Measurements from ENCODE around the gene YES1. TPM values are rescaled to one million over a fixed set of nuclear protein-coding genes. Genes with fewer than 3 reads are reported as not detected.
"Not testable (repeated sequence)": the region's sequence is repeated elsewhere in the genome, so short reads cannot be mapped to it uniquely, and the experiment has no call there.

Gene YES1
- total RNA-seq, 1 experiment from 2014 or later, result 43.0 TPM

DNA sequence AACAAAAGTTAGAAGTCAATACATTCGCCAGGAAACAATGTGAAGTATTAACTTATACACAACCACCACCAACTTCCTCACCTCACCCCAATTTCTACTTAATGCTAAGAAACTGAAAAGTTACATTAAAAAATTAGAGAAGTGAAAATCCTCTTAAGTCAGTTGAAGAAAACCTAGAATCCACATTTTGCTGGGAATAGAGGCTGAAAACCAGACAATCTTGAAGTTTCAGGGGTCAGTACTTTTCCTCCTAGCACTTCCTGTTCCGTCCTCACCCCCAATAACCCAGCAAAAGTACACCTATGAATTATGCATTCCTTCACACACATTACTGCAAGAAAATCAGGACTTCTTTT lies 6.3 kb downstream of the YES1 start:
- DNase-seq (ENCODE audit: low read depth), result no peak
- in situ Hi-C loops (cut with HindIII; ENCODE audit: low pct_unique_long_range_greater_than_20kb, low sequenced_read_pairs), result no loop called here

DNA sequence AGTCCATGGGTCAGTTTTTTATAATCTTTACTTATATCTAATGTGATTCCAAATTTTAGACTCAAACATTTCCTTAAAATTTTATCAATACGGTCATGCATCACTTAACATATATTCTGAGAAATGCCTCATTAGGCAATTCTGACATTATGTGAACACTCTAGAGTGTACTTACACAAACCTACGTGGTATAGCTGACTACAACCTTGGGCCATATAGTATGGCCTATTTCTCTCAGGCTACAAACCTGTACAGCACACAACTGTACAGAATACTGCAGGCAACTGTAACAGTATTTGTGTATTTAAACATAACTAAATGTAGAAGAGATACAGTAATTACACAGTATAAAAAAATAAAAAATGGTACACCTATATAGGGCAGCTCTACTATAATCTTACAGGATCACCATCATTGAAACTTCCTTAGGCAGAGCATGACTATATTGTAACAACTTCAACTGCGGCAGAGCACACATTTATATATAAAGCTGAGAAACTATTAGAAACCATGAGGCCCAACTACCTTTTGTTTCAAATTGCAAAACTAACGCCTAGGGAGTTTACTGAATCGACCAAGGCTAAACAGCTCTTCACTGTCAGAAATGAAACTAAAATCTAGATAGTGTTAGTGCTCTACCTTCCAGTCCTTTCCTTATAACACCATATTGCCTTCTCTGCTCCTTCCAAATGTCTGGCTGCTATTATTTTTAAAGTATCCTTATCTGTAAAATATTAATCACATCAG lies 6.9 kb downstream of the YES1 start:
- in situ Hi-C loops (cut with HindIII; ENCODE audit: low pct_unique_long_range_greater_than_20kb, low sequenced_read_pairs), result no loop called here
- DNase-seq (ENCODE audit: low read depth), result no peak

DNA sequence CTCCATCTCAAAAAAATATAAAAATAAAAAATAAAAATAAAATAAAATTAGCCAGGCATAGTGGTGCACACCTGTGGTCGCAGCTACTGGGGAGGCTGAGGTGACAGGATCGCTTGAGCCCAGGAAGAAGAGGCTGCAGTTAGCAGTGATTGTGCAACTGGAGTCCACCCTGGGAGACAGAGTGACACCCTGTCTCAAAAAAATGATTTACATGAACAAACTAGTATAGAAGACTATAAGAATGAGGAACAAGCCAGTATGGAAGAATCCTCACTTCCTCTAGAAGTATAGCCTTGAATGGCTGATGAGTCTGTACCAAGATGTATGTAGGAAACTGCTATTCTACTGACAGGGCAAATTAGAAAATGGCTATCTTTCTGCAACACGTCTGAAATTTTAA lies 10.9 kb downstream of the YES1 start:
- DNase-seq (ENCODE audit: low read depth), result no peak
- in situ Hi-C loops (cut with HindIII; ENCODE audit: low pct_unique_long_range_greater_than_20kb, low sequenced_read_pairs), result no loop called here

DNA sequence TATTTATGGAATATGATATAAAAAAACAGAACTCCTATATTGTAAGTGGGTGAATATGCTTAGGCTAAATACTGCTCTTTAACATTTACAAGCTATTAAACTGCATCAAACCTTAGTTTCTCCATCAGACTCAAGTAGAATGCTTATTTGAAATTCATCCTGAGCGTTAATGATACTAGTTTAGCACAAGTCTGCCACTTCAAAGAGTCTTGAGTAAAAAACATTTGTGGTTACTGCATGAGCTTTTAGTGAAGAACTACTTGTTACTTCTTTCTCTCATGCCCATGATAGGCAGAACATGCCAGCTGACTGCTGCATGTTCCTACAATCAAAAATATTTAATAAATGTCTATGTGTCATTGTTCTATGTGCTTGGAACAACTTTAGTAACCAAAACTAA lies 12.1 kb downstream of the YES1 start:
- in situ Hi-C loops (cut with HindIII; ENCODE audit: low pct_unique_long_range_greater_than_20kb, low sequenced_read_pairs), result no loop called here
- DNase-seq (ENCODE audit: low read depth), result no peak

DNA sequence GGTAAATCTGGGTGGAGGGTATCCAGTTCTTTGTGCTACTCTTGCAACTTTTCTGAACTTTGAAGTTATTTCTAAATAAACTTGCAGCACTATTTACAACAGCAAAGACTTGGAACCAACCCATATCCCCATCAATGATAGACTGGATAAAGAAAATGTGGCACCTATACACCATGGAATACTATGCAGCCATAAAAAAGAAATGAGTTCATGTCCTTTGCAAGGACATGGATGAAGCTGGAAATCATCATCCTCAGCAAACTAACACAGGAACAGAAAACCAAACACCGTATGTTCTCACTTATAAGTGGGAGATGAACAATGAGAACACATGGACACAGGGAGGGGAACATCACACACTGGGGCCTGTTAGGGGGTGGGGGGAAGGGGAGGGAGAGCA lies 16.7 kb downstream of the YES1 start:
- in situ Hi-C loops (cut with HindIII; ENCODE audit: low pct_unique_long_range_greater_than_20kb, low sequenced_read_pairs); DNase-seq (ENCODE audit: low read depth): not testable (repeated sequence)

DNA sequence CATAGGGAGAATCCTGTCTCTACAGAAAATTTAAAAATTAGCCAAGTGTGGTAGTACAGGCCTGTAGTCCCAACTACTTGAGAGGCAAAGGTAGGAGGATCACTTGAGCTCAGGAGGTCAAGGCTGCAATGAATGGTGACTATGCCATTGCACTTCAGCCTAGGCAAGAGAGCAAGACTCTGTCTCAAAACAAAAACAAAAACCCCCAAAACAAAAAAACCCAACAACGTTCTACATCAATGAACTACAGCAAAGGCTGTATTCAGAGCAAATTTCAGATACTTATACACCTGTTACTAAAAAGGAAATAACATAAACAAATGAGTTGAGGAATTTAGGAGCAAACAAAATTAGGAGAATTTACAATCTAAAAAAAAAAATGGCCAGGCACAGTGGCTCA lies 22.6 kb downstream of the YES1 start:
- in situ Hi-C loops (cut with HindIII; ENCODE audit: low pct_unique_long_range_greater_than_20kb, low sequenced_read_pairs), result no loop called here
- no peak for DNase-seq (ENCODE audit: low read depth)

DNA sequence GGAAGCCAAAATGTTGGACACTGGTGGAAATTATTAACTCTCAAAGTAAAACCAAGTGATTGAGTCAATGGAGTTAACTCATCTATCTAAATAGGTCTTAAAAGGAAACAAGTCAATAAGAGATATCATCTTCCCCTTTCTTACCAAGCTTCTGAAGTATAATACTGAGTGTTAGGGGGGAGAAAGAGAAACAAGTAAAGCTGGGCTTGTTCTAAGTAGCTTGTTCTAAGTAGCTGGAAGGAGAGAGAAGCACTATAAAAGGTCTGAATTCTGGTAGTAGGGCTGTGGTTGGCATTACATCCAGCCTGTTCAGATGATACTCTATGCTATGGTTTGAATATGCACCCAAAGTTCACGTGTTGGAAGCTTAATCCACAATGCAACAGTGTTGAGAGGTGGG lies 26.8 kb downstream of the YES1 start:
- no peak for DNase-seq (ENCODE audit: low read depth)
- in situ Hi-C loops (cut with HindIII; ENCODE audit: low pct_unique_long_range_greater_than_20kb, low sequenced_read_pairs), result no loop called here

DNA sequence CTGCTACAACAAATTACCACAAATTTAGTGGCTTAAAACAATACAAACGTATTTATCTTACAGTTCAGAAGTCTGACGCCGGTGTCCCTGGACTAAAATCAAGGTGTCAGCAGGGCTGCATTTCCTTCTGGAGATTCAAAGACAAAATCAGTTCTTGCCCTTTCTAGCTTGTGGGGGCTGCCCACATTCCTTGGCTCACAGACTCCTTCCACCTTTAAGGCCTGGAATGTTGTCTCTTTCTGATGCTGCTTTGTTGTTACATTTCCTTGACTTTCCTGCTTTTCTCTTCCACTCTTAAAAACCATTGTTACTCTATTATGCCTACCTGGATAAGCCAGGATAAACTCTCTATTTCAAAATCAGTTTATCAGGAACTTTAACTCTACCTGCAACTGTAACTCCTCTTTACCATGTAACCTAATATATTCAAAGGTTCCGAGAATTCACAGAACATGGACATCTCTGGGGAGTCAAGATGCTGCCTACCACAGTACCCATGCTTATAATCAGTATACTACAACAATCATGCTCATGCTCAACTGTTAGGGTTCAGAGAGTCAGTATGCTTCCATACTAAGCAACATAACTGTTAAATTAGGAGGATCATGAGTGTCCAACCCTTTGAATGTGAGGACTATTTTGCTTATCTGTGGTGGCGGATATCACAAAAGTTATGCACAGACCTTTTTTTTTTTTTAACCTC lies 27.4 kb downstream of the YES1 start:
- in situ Hi-C loops (cut with HindIII; ENCODE audit: low pct_unique_long_range_greater_than_20kb, low sequenced_read_pairs), result no loop called here
- no peak for DNase-seq (ENCODE audit: low read depth)

DNA sequence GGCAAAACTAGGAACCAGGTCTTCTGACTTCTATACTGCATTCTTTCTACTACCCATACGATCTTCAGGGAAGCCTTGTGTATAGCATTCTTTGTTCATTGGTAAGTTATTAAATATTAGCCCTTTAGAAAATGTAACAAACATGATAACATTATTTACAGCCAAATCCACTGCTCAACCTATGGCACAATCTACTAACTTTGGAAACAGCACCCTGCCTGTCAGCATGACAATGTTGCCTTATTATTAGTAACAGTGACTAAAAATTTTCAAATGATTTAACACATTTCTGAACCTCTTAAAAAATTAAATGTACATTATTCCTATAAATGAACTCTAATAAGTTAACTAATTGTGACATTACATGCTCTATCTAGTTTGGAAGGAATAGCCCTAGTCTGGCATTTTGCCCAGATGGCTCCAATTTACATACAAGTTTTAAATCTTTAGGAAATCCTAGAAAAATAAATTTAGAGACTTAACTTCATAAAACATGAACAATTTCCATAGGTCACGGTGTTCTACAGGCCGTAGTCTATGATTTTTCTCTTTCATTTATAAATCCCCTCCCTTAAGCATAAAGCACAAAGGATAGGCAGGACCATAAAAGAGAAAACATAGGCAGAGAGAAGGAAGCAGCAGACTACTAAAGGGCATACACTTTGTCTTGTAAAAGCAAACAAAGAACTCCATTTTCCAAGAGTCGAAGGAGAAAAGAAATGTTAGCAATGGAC lies 33.7 kb downstream of the YES1 start:
- DNase-seq (ENCODE audit: low read depth), result no peak
- in situ Hi-C loops (cut with HindIII; ENCODE audit: low pct_unique_long_range_greater_than_20kb, low sequenced_read_pairs), result no loop called here

DNA sequence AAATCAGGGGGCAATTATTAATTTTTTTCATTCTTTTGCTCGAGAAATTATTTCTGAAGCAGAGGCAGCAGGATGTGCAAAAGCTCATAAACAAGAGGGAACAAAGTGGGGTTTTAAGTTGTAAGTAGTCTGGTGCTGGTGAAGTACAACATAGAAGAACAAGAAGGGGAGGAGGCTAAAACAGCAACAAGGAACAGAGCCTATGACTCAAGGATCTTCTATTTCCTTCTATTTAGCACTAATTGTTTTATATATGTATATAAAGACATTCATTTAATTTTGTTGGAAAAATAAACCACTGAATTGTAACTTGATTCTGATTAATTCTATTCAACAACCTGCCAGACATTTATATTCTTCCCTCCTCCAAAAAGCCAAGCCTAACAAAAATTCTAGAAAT lies 35.0 kb downstream of the YES1 start:
- in situ Hi-C loops (cut with HindIII; ENCODE audit: low pct_unique_long_range_greater_than_20kb, low sequenced_read_pairs), result no loop called here
- DNase-seq (ENCODE audit: low read depth), result no peak

DNA sequence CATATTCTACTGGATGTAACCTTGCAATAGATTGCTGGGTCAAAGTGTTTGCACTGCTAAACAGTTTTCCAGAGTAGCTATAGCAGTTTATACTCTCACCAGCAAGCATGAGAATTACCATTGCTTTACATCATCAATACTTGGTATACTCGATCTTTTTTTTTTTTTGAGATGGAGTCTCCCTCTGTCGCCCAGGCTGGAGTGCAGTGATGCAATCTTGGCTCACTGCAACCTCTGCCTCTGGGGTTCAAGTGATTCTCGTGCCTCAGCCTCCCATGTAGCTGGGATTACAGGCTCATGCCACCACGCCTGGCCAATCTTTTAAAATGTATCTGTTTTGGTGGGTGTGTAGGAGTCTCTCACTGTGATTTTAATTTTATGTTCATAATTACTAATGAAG lies 36.0 kb downstream of the YES1 start:
- DNase-seq (ENCODE audit: low read depth); in situ Hi-C loops (cut with HindIII; ENCODE audit: low pct_unique_long_range_greater_than_20kb, low sequenced_read_pairs): not testable (repeated sequence)

DNA sequence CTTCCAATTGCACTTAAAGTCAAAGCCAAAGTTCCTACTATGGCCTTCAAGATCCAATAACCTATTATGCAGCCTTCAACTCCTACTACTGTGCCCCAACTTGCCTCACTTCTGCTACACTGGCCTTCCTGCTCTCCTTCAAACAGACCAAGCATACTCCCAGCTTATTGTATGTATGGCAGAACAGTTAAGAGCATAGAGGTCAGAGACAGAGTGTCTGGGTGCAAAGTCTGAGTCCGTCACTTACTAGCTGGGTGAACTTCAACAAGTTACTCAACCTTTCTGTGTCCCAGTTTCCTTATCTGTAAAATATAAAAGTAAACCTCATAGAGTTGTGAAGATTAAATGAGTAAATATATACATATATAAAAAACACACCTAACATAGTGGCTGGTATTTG lies 37.2 kb downstream of the YES1 start:
- in situ Hi-C loops (cut with HindIII; ENCODE audit: low pct_unique_long_range_greater_than_20kb, low sequenced_read_pairs), result no loop called here
- DNase-seq (ENCODE audit: low read depth), result no peak

DNA sequence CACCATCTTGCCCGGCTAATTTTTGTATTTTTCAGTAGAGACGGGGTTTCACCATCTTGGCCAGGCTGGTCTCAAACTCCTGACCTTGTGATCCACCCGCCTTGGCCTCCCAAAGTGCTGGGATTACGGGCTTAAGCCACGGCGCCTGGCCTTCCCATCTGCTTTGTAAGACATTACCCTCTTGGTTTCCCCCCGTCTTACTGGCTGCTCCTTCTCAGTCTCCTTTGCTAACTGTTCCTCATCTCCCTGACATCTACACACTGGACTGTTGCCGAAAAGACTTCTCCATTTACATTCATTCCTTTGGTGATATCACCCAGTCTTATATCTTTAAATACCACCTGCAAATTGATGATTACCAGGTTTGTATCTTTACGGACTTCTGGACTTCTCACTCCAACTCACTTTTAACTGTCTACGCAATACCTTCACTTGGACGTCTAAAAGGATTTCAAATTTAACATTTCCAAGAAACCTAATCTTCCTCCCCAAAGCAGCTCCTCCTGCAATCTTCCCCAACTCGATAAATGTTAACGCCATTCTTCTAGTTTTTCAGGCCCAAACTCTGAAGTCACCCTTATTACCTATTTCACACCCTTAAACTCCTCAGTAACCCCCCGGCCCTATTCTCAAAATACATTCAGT lies 37.9 kb downstream of the YES1 start:
- no peak for DNase-seq (ENCODE audit: low read depth)
- in situ Hi-C loops (cut with HindIII; ENCODE audit: low pct_unique_long_range_greater_than_20kb, low sequenced_read_pairs), result no loop called here

DNA sequence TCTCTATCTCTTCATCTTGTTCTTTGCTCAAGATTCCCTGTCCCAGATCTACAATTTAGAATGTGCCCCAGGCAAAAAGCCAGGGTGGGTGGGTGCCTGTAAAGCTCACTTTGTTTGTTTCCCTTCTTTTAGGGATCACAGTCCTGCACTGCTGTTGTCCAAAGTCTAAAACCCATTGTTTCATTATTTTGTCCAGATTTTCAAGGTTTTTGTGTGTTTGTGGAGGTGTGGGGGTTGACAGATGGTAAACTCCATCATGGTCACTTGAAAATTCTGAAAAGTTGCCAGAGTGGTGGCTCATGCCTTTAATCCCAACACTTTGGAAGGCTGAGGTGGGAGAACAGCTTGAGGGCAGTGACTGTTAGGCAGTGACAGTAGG lies 41.5 kb downstream of the YES1 start:
- in situ Hi-C loops (cut with HindIII; ENCODE audit: low pct_unique_long_range_greater_than_20kb, low sequenced_read_pairs), result no loop called here
- no peak for DNase-seq (ENCODE audit: low read depth)

DNA sequence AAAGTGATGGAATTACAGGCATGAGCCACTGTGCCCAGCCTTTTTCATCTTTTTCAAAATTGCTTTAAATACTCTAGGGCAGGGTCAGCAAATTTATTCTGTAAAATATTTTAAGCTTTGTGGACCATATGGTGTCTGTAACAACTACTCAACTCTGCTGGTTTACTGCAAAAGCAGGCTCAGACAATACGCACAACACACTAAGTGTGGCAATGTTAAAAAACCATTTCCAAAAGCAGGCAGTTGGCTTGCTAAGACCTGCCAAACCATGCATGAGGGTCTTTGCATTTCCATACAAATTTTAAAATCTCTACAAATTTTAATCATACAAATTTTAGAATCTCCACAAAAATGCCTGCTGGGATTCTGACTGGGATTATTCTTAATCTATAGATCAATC lies 44.1 kb downstream of the YES1 start:
- DNase-seq (ENCODE audit: low read depth), result no peak
- in situ Hi-C loops (cut with HindIII; ENCODE audit: low pct_unique_long_range_greater_than_20kb, low sequenced_read_pairs), result no loop called here

DNA sequence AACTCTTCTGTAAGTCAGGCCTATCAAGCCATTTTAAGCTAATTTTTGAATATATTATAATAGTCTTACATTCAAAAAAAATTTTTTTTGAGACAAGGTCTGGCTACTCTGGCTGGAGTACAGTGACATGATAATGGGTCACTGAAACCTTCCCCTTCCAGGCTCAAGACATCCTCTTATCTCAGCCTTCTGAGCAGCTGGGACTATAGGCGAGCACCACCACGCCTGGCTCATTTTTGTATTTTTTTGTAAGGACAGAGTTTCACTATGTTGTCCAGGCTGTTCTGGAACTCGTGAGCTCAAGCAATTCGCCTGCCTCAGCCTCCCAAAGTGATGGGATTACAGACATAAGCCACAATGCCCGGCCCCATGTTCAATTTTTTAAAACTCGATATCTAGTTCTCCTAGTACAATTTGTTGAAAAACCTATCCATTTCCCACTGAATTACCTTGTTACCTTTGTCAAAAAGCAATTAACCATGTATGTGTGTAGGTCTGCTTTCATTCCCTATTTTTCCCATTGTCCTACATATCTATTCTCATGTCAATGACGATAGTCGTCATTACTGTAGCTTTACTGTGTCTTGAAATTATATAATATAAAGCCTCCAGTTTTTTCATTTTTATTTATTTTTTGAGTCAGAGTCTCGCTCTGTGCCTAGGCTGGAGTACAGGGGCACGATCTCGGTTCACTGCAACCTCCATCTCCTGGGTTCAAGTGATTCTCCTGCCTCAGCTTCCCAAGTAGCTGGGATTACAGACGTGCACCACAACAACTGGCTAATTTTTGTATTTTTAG lies 44.8 kb downstream of the YES1 start:
- in situ Hi-C loops (cut with HindIII; ENCODE audit: low pct_unique_long_range_greater_than_20kb, low sequenced_read_pairs), result no loop called here
- no peak for DNase-seq (ENCODE audit: low read depth)

DNA sequence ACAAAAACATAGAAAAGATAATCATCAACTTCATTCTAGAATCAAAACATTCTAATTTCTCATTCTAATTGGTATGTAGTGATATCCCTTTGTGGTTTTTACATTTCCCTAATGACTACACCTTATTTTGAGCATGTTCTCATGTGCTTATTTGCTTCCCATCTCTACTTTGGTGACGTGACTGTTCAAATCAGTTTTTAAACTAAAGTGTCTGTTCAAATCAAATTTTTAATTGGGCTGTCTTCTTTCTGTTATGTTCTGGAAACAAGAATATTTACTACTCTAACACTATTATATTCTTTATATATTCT lies 45.5 kb downstream of the YES1 start:
- no peak for DNase-seq (ENCODE audit: low read depth)
- in situ Hi-C loops (cut with HindIII; ENCODE audit: low pct_unique_long_range_greater_than_20kb, low sequenced_read_pairs), result no loop called here

DNA sequence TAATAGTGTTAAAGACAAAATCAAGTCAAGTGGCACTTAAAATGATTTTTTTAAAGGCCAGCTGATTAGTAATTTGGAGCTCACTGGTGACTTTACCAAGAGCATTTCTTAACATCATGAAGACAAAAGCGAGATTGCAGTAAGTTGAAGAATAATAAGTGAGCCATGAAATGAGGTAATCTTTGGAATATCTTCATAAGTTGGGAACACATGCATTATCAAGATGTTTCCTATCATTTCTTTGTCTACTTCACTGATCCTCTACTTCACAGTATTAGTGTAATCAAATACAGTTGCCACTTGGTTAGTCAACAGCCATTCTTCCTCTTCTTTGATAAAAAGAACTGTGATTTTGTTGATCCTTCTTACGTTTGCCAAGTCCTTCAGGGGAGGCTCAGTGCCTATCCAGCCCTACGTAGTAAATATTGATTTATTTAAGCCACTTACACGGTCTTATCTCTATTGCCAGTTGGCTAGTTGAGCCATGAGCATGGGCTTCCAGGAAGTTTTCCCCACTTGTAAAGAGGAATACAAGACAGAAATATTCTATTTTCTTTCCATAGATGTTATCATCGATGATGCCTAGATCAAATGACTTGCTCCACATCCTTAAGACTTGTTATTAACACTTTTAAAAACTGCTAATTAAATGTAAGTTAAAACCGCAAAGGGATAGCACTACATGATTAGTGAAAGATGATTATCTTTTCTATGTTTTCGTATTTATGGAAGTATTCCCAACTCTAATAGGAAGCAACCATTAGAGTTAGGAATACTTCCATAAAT lies 46.1 kb downstream of the YES1 start:
- in situ Hi-C loops (cut with HindIII; ENCODE audit: low pct_unique_long_range_greater_than_20kb, low sequenced_read_pairs), result no loop called here
- DNase-seq (ENCODE audit: low read depth), result no peak

Data from Caki2 (cell line).